Aorta (tissue), 5 donors: ENCODE measurements around the gene DGCR8. TPM values are rescaled to one million over a fixed set of nuclear protein-coding genes. Genes with fewer than 3 reads are reported as not detected.
A peak's percentile ranks its signal among the peaks of the same experiment; 100 is the strongest.

Source experiments
- ATAC-seq: fragments of 200-7000 bp; cut with Tn5 transposase; one replicate; pipeline ENCODE4 v1.9.1; 2022; ENCODE audit warnings: moderate library complexity; ENCODE audit not compliant: low FRiP score
- DNase-seq, 2 donors: peaks; one replicate each; pipeline ENCODE4 v3.0.0-alpha.2; 2020
- H3K27ac ChIP-seq, 2 donors: one replicate each; pipeline ENCODE4 v1.5.1; 2013; ENCODE audit warnings: low read length in 2 of 2, mild to moderate bottlenecking in 2 of 2, moderate library complexity in 2 of 2, control low read depth in 1 of 2, inconsistent platforms in 1 of 2, low read depth in 1 of 2
- H3K27me3 ChIP-seq, 2 donors: one replicate each; pipeline ENCODE4 v1.6.1; 2013; ENCODE audit warnings: control low read depth in 1 of 2, low read length in 1 of 2, mild to moderate bottlenecking in 1 of 2, moderate library complexity in 1 of 2; ENCODE audit not compliant: insufficient read depth in 2 of 2, control insufficient read depth in 1 of 2
- H3K36me3 ChIP-seq, 2 donors: one replicate each; pipeline ENCODE4 v1.6.1; 2013; ENCODE audit warnings: control low read depth in 1 of 2, low read length in 1 of 2, mild to moderate bottlenecking in 1 of 2; ENCODE audit not compliant: insufficient read depth in 2 of 2, control insufficient read depth in 1 of 2
- H3K4me1 ChIP-seq, 2 donors: one replicate each; pipeline ENCODE4 v1.6.1; 2013; ENCODE audit warnings: low read length in 2 of 2, control low read depth in 1 of 2, mild to moderate bottlenecking in 1 of 2, moderate library complexity in 1 of 2; ENCODE audit not compliant: insufficient read depth in 2 of 2, control insufficient read depth in 1 of 2
- H3K4me3 ChIP-seq, 2 donors: one replicate each; pipeline ENCODE4 v1.5.1; 2013; ENCODE audit warnings: low read length in 2 of 2, control low read depth in 1 of 2, mild to moderate bottlenecking in 1 of 2
- H3K9me3 ChIP-seq: one replicate; pipeline ENCODE4 v1.6.1; 2013; ENCODE audit warnings: mild to moderate bottlenecking, low read length; ENCODE audit not compliant: control insufficient read depth
- WGBS, 2 donors: extraction: QIAGEN DNeasy Blood & Tissue Kit; methylation state at CpG; one replicate each; pipeline ENCODE4 v1.1.7; 2013; 5-methylcytosine and 5-hydroxymethylcytosine counted together
- intact Hi-C, 2 donors: fragments of 100-400 bp; cut with DNase I; formaldehyde crosslinking; loops; one replicate each; pipeline versions ENCODE4 v1.14.2 to v1.15.0; 2022
- polyA plus RNA-seq, 2 donors: library from polyadenylated mRNA; stranded (reverse); fragments of 200-250 nt; gene quantifications; one replicate each; pipeline ENCODE4 v1.2.3, GENCODE V29; 2013
- total RNA-seq, 2 donors: library from RNA; stranded (reverse); fragmentation: NEBNext Ultra II Directional; extraction: Animal tissue kit (Norgen Biotek cat#: 25700); gene quantifications; one replicate each; pipeline ENCODE4 v1.2.1, GENCODE V29; 2021
- donor health status: healthy with polysubstance abuse.
- donor health status: Bipolar disorder and iron deficiency.
- donor health status: DM: no; HTN: no; CAD: no.
- donor health status: DM: no; HTN: no; CAD: no.
- donor health status: DM: yes; HTN: yes; CAD: no.

The DGCR8 gene
- total and polyA plus RNA-seq, 4 donors, result 5.5 to 43.9 (median 27.2) TPM

- DNase-seq (peak; percentile 32 to 67), ATAC-seq (no peak)
- Histone ChIP-seq H3K4me3 (no peak overlapping the region), H3K9me3 (no peaks in the 10 kb centered on the region), H3K27ac (no peak overlapping the region), H3K36me3 (peaks cover 0 to 10% of the 10 kb centered on the region in 2 donors), H3K4me1 (no peaks in the 10 kb centered on the region), H3K27me3 (no peaks in the 10 kb centered on the region)
- WGBS, 2 donors, result 70 to 72% methylated on average over 13 of the region's 13 CpGs
- intact Hi-C loops, result no loop called here
Observed at GRCh38 chr22:20107951-20108756, 28.1 kb downstream of the DGCR8 start.

- Histone ChIP-seq H3K9me3 (no peaks in the 10 kb centered on the region), H3K36me3 (peaks cover 0 to 10% of the 10 kb centered on the region in 2 donors), H3K27me3 (no peaks in the 10 kb centered on the region), H3K4me1 (no peaks in the 10 kb centered on the region), H3K27ac (no peak overlapping the region), H3K4me3 (no peak overlapping the region)
- DNase-seq (peak in 1 of 2 donors; percentile 21), ATAC-seq (no peak)
- 82 to 85% methylated on average over 12 of the region's 12 CpGs for WGBS, 2 donors
- intact Hi-C loops, result no loop called here
Observed at GRCh38 chr22:20108757-20109230, 28.8 kb downstream of the DGCR8 start.

- peak; percentile 41 to 62 for DNase-seq
- H3K27me3 ChIP-seq, result no peaks in the 10 kb centered on the region
- H3K9me3 ChIP-seq, result no peaks in the 10 kb centered on the region
- H3K36me3 ChIP-seq, result peaks cover 0 to 10% of the 10 kb centered on the region in 2 donors
- H3K27ac ChIP-seq, result no peak overlapping the region
- H3K4me1 ChIP-seq, result no peaks in the 10 kb centered on the region
- no peak for ATAC-seq
- intact Hi-C loops, result no loop called here
- 76 to 78% methylated on average over 23 of the region's 23 CpGs for WGBS, 2 donors
- no peak overlapping the region for H3K4me3 ChIP-seq
Observed at GRCh38 chr22:20109411-20110358, 29.6 kb downstream of the DGCR8 start.

- intact Hi-C loops, result no loop called here
- H3K4me1 ChIP-seq, result no peaks in the 10 kb centered on the region
Observed at GRCh38 chr22:20110359-20110985, 30.4 kb downstream of the DGCR8 start.

GRCh38 chr22:20111045-20111688, 31.1 kb downstream of the DGCR8 start:
- H3K27me3 ChIP-seq, result no peaks in the 10 kb centered on the region
- no peak overlapping the region for H3K27ac ChIP-seq
- no peak for ATAC-seq
- peak; percentile 25 to 45 for DNase-seq
- H3K4me1 ChIP-seq, result no peaks in the 10 kb centered on the region
- WGBS, 2 donors, result 56 to 61% methylated on average over 14 of the region's 14 CpGs
- H3K4me3 ChIP-seq, result no peak overlapping the region
- intact Hi-C loops, result no loop called here
- H3K36me3 ChIP-seq, result peaks cover 0 to 10% of the 10 kb centered on the region in 2 donors
- no peaks in the 10 kb centered on the region for H3K9me3 ChIP-seq

More at GRCh38 chr22:20110359-20110985, 30.4 kb downstream of the DGCR8 start:
- 80% methylated on average over 9 of the region's 9 CpGs for WGBS, 2 donors
- DNase-seq, result peak; percentile 37 to 49
- no peaks in the 10 kb centered on the region for H3K9me3 ChIP-seq
- no peak for ATAC-seq
- no peaks in the 10 kb centered on the region for H3K27me3 ChIP-seq
- peaks cover 0 to 10% of the 10 kb centered on the region in 2 donors for H3K36me3 ChIP-seq
- no peak overlapping the region for H3K27ac ChIP-seq
- no peak overlapping the region for H3K4me3 ChIP-seq

GRCh38 chr22:20111689-20112622, 31.9 kb downstream of the DGCR8 start:
- WGBS, 2 donors, result 57 to 61% methylated on average over 6 to 7 of the region's 7 CpGs
- H3K9me3 ChIP-seq, result no peaks in the 10 kb centered on the region

GRCh38 chr22:20112623-20113511, 32.8 kb downstream of the DGCR8 start:
- Histone ChIP-seq H3K27me3 (no peaks in the 10 kb centered on the region), H3K36me3 (peaks cover 0 to 4% of the 10 kb centered on the region in 2 donors), H3K9me3 (no peaks in the 10 kb centered on the region), H3K4me3 (no peak overlapping the region), H3K4me1 (no peaks in the 10 kb centered on the region), H3K27ac (no peak overlapping the region)
- no peak for ATAC-seq
- 78 to 80% methylated on average over 26 of the region's 26 CpGs for WGBS, 2 donors
- intact Hi-C loops, result no loop called here
- DNase-seq, result peak; percentile 42 to 70

More at GRCh38 chr22:20111689-20112622, 31.9 kb downstream of the DGCR8 start:
- Histone ChIP-seq H3K4me3 (no peak overlapping the region), H3K27ac (no peak overlapping the region), H3K27me3 (no peaks in the 10 kb centered on the region), H3K4me1 (no peaks in the 10 kb centered on the region), H3K36me3 (peaks cover 0 to 9% of the 10 kb centered on the region in 2 donors)
- DNase-seq (peak; percentile 29 to 57), ATAC-seq (no peak)
- intact Hi-C loops, result no loop called here
